Activated CD4-positive, alpha-beta T cell treated with anti-CD3 and anti-CD28 coated beads, Interleukin-2, amount 10 ng/mL, durations not matched to agents 24 days and 14 days (primary cell): Measurements from ENCODE around the gene PARD3. TPM values are rescaled to one million over a fixed set of nuclear protein-coding genes. Genes with fewer than 3 reads are reported as not detected.

ENCODE experiments used
- DNase-seq: peaks from one replicate; pipeline ENCODE4 v3.0.0; 2022
- H3K27ac Mint-ChIP-seq: one replicate; pipeline ENCODE4 v1.8.0; 2022; ENCODE audit warnings: mild to moderate bottlenecking, mixed read lengths
- H3K27me3 Mint-ChIP-seq: one replicate; pipeline ENCODE4 v1.8.0; 2022; ENCODE audit warnings: mixed read lengths
- H3K36me3 Mint-ChIP-seq: one replicate; pipeline ENCODE4 v1.8.0; 2022; ENCODE audit warnings: low read depth, mild to moderate bottlenecking, mixed read lengths
- H3K4me1 Mint-ChIP-seq: one replicate; pipeline ENCODE4 v1.8.0; 2021; ENCODE audit warnings: mixed read lengths
- H3K4me3 Mint-ChIP-seq: one replicate; pipeline ENCODE4 v1.8.0; 2022; ENCODE audit warnings: mild to moderate bottlenecking, moderate library complexity, mixed read lengths
- H3K9me3 Mint-ChIP-seq: one replicate; pipeline ENCODE4 v1.8.0; 2021; ENCODE audit warnings: mixed read lengths
- intact Hi-C: fragments of 100-400 bp; cut with micrococcal nuclease; formaldehyde crosslinking; loops from one replicate; pipeline ENCODE4 v1.15.1; 2023
- total RNA-seq: library from RNA; stranded (reverse); gene quantifications from 2 replicates; pipeline ENCODE4 v1.2.3, GENCODE V29; 2022

Gene PARD3
- total RNA-seq, 1 donor from 2014 or later: 2.9 TPM

DNA sequence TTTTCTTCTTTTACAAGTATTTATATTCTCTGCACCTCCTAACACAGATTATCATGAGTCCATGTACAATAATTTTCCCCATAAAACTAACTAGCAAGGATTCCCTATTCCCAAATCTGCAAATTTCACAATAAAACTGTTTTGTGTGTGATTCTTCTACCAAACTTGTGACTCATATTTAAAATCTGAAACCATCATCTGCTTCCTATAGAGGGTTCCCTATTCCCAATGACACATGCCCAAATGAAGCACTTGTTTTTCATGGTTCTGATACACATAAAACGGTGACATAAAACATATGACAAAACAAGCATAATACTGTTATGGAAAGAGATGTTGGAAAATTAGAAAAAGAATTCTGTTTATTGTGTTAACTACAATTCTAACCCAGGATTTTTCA is 657.6 kb downstream of the PARD3 start:
- Mint-ChIP-seq H3K4me1 (no peaks in the 10 kb centered on the region), H3K36me3 (no peaks in the 10 kb centered on the region), H3K27ac (no peak overlapping the region), H3K27me3 (no peaks in the 10 kb centered on the region), H3K9me3 (no peaks in the 10 kb centered on the region), H3K4me3 (no peak overlapping the region)
- intact Hi-C loops: no loop called here
- DNase-seq: no peak

DNA sequence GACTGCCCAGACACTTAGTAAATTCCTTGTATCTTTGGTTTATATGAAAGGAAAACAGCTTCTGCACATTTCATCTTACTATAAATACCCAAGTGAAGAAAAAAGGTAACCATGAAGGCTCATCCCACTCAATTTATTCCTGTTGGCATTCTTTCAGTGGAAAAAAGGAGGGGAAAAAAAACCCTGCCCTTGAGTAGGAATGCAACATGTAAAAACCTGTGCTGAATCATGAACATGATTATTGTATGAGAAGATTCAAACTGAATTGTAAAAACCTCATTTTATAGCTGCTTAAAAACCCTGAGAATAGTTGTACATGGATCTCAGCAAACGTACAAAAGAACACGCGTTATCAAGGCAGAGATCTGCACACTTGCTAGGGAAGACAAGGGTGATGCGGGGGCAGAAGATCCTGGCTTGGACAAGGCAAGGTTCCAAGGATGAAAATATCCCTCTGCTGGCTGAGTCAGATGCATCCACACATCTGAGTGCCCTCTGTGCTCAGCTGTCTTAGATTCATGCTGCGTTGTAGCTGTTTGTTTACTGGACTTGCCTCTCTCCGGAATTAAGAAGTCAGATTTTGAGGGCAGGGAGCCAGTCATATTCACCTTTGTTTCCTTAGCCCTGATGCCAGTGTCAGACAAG is 658.2 kb downstream of the PARD3 start:
- Mint-ChIP-seq H3K27ac (no peak overlapping the region), H3K36me3 (no peaks in the 10 kb centered on the region), H3K27me3 (no peaks in the 10 kb centered on the region), H3K4me1 (no peaks in the 10 kb centered on the region), H3K9me3 (no peaks in the 10 kb centered on the region), H3K4me3 (no peak overlapping the region)
- no peak for DNase-seq
- intact Hi-C loops: no loop called here

DNA sequence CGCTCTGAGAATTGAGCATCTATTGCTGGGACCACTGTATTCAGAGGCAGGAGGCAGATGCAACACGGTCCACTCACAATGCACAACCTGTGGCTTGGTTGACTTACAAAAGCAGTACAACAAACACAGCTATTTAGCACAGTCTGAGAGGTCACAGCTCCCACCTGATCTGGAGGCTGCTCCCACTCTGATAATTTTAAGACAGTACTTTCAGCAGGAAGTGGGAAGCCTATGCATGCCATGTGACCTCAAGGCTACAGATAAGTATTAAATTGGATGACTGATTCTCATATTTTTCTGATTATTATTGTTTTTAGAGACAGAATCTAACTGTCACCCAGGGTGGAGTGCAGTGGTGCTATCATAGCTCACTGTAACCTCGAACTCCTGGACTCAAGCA is 659.3 kb downstream of the PARD3 start:
- Mint-ChIP-seq H3K27ac (no peak overlapping the region), H3K4me1 (no peaks in the 10 kb centered on the region), H3K9me3 (no peaks in the 10 kb centered on the region), H3K4me3 (no peak overlapping the region), H3K36me3 (no peaks in the 10 kb centered on the region), H3K27me3 (no peaks in the 10 kb centered on the region)
- intact Hi-C loops: no loop called here
- no peak for DNase-seq

DNA sequence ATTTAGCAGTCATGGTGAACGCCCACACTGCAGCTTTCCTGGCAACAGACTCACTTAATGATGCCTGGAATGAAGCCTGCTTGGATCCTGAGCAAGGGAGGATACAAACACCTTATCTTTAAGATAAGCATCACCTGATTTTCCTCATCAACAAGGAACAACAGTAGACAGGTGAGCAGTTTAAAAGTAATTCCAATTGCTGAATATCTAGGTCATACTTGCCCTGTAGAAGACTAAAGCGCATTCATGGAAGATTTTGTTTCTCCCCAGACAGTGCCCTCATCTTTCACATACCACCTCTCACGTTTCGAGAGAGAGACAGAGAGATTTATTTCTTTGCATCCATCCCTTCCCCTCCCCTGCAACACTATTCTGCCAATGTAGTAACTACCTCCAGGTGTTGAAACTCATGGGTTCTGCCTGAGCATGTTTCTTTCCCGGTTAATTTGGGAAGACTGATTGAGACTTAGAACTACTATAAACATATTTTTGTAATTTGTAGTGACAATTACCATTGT is 660.7 kb downstream of the PARD3 start:
- Mint-ChIP-seq H3K9me3 (no peaks in the 10 kb centered on the region), H3K4me1 (no peaks in the 10 kb centered on the region), H3K4me3 (no peak overlapping the region), H3K27ac (no peak overlapping the region), H3K36me3 (no peaks in the 10 kb centered on the region), H3K27me3 (no peaks in the 10 kb centered on the region)
- intact Hi-C loops: no loop called here
- no peak for DNase-seq

DNA sequence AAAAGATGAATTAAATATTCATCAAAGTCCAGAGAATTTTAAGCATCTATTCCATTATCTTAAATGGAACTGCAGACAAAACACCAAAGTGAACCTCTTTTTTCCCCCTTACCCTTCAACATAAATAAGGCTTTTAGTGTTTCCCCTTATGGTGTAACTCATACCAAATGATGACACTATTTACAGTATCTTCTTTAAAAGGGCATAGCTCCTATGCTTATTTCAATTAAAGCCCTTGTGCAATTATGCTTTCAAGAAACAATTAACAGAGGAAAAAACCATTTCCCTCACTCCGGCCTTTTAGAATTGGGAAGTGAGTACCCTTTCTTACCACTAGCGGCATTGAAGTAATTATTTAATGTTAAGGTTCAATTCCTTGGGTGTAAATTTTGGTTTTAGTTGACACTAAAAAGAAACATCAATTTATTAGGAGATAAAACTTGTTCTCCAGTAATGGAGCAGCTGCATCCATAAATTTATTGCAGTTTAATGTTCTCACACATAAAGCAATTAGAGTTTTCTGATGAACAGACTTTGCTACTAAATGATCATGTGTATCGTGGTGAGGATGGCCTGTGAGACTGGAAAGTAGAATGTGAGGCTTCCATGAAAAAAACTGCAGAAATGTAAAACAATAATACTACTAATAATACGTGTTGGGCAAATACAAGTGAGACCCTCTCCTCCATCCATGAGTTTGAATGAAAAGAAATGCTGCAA is 661.3 kb downstream of the PARD3 start:
- no peaks in the 10 kb centered on the region for H3K27me3 Mint-ChIP-seq
- DNase-seq: no peak
- no peaks in the 10 kb centered on the region for H3K9me3 Mint-ChIP-seq
- no peaks in the 10 kb centered on the region for H3K36me3 Mint-ChIP-seq
- H3K4me3 Mint-ChIP-seq: no peak overlapping the region
- intact Hi-C loops: no loop called here
- no peaks in the 10 kb centered on the region for H3K4me1 Mint-ChIP-seq
- H3K27ac Mint-ChIP-seq: no peak overlapping the region

DNA sequence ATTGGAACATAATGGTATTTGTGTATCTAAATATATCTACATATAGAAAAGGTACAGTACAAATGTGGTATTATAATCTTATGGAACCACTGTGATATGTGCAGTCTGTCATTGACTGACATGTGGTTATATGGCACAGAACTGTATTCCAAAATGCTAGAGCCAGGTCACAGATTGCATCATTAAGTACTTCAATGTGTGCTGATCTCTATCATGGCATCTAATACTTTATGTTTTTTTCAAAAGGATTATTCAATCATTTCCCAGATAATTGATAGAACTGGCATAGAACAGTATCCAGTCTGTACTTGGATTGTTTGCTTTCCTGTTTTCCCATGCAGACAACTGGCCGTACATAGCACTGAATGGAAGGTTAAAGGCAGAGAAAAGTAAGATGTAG is 662.7 kb downstream of the PARD3 start:
- DNase-seq: no peak
- no peaks in the 10 kb centered on the region for H3K9me3 Mint-ChIP-seq
- intact Hi-C loops: no loop called here
- no peaks in the 10 kb centered on the region for H3K36me3 Mint-ChIP-seq
- no peak overlapping the region for H3K27ac Mint-ChIP-seq
- H3K4me1 Mint-ChIP-seq: no peaks in the 10 kb centered on the region
- H3K27me3 Mint-ChIP-seq: peaks cover 2% of the 10 kb centered on the region
- no peak overlapping the region for H3K4me3 Mint-ChIP-seq

DNA sequence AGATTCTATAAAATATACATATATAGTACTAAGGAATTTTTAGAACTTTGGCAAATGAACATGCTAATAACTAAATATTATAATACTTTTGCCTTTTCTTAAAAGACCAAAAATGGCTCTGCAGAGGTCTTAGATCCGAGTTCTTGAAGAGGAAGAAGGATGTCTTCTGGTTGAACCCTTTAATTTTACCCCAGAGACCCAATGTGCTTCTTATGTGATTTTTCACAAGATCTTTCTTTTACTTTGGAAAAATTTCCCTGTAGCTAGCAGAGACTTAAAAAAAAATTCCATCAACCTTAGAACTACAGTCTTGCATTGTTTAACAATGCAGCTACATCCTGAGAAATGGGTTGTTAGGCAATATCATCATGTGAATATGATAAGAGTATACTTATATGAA is 663.2 kb downstream of the PARD3 start:
- no peaks in the 10 kb centered on the region for H3K36me3 Mint-ChIP-seq
- intact Hi-C loops: no loop called here
- no peaks in the 10 kb centered on the region for H3K4me1 Mint-ChIP-seq
- H3K27ac Mint-ChIP-seq: no peak overlapping the region
- no peaks in the 10 kb centered on the region for H3K9me3 Mint-ChIP-seq
- no peak overlapping the region for H3K4me3 Mint-ChIP-seq
- peaks cover 2% of the 10 kb centered on the region for H3K27me3 Mint-ChIP-seq
- no peak for DNase-seq

DNA sequence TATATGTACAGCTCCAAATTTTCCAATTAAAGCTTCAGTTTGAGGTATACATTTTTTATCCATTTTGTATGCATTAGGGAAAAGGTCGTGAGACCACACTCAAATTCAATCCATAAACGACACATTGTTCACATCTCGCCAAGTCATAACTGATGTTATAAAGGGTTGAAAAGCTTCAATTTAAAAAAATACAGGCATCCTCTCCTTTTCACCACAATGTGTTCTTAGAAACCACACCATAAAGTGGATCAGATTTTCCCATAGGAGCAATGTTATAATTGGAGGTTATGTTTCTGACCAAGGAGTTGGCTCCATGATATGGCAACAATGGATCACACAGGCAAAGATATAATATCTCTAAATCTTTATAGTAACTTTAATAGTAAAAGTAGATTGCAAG is 663.6 kb downstream of the PARD3 start:
- DNase-seq: no peak
- Mint-ChIP-seq H3K4me1 (no peaks in the 10 kb centered on the region), H3K4me3 (no peak overlapping the region), H3K9me3 (no peaks in the 10 kb centered on the region), H3K27ac (no peak overlapping the region), H3K27me3 (peaks cover 4% of the 10 kb centered on the region), H3K36me3 (no peaks in the 10 kb centered on the region)
- intact Hi-C loops: no loop called here

DNA sequence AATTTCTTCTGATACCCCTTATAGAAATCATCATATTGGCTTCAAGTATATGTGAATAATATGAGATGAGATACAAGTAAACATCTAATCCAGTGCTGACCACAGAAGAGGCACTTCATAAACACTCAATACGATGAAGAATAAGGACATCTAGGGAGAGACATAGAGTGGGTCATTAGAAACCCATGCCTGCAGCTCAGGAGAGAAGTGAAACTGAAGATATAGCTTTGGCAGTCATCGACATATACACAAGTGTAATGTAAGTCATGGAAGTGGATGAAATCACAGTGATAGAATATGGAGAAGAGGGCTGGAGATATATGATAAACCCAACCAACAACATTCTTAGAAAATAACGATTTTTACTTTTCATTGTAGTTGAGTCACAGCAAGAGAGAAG is 665.0 kb downstream of the PARD3 start:
- Mint-ChIP-seq H3K36me3 (no peaks in the 10 kb centered on the region), H3K9me3 (no peaks in the 10 kb centered on the region), H3K4me1 (no peaks in the 10 kb centered on the region), H3K27me3 (peaks cover 9% of the 10 kb centered on the region), H3K27ac (no peak overlapping the region), H3K4me3 (no peak overlapping the region)
- intact Hi-C loops: no loop called here
- DNase-seq: no peak

DNA sequence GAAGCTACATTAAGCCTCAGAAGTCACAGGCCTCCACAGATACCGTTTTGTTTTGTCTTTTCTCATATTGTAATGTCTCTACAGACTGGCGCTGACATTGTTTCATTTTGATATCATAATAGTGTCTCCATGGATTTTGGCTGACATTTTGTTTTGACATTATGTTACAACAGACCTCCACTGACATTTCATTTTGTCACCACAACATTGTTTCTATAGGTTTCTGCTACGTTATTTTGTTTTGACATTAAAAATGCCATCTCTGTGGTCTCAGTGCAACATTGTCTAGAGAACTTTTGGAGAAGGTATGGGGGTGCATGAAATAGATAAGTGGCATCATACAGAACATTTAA is 666.8 kb downstream of the PARD3 start:
- H3K36me3 Mint-ChIP-seq: no peaks in the 10 kb centered on the region
- H3K4me3 Mint-ChIP-seq: no peak overlapping the region
- no peaks in the 10 kb centered on the region for H3K9me3 Mint-ChIP-seq
- H3K27me3 Mint-ChIP-seq: peaks cover 9% of the 10 kb centered on the region
- H3K27ac Mint-ChIP-seq: no peak overlapping the region
- intact Hi-C loops: no loop called here
- no peak for DNase-seq
- H3K4me1 Mint-ChIP-seq: no peaks in the 10 kb centered on the region

DNA sequence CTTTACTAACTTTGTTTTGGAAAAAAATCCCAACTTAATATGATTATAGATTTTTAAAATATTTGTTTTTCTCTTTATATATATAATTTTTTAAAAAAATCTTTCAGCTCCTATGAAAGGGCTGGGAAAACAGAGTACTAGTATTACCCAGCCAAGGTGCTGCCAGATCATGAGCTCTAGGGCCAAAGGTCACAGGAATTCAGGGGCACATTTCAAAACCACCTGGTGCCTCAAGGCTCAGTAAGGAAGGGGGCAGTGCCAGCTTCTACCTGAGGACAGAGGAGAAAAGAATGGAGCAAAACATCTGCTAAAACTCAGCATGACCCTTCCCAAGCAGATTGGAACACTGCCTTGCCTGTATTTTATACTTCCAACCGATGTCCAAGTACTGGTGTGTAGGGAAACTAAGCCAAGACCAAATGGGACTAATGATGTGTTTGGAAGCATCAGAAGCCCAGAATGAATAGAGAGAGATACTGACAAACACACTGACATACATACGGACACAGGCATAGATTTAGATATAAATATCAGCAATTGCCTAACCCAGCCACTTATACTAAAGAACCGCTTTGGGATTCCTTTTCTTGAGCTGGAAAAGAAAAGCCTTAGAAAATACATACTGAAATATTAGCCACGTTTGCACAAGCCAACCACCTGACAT is 667.3 kb downstream of the PARD3 start:
- no peaks in the 10 kb centered on the region for H3K36me3 Mint-ChIP-seq
- H3K9me3 Mint-ChIP-seq: no peaks in the 10 kb centered on the region
- no peak overlapping the region for H3K27ac Mint-ChIP-seq
- intact Hi-C loops: no loop called here
- DNase-seq: no peak
- no peaks in the 10 kb centered on the region for H3K4me1 Mint-ChIP-seq
- peaks cover 9% of the 10 kb centered on the region for H3K27me3 Mint-ChIP-seq
- H3K4me3 Mint-ChIP-seq: no peak overlapping the region

DNA sequence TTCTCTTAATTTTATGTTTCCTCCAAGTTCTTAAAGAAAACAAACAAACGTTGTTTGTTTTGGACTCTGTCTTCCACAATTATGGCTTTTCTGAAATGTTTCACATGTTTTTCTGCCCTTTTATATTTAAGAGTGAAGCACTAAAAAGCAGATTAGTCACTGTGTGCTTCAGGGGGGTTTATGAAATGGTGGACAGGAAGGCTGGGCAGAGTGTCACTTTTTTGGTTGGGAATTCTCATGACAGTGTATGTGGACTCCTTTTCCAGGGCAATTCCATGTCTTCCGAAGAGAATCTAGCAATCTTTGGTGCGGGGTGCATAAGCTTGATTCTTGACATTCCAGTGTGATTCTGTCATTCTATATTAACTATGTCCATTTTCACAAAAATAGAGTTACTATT is 669.4 kb downstream of the PARD3 start:
- no peak overlapping the region for H3K4me3 Mint-ChIP-seq
- H3K9me3 Mint-ChIP-seq: no peaks in the 10 kb centered on the region
- H3K4me1 Mint-ChIP-seq: no peaks in the 10 kb centered on the region
- intact Hi-C loops: no loop called here
- DNase-seq: no peak
- no peak overlapping the region for H3K27ac Mint-ChIP-seq
- no peaks in the 10 kb centered on the region for H3K36me3 Mint-ChIP-seq
- H3K27me3 Mint-ChIP-seq: peaks cover 9% of the 10 kb centered on the region

DNA sequence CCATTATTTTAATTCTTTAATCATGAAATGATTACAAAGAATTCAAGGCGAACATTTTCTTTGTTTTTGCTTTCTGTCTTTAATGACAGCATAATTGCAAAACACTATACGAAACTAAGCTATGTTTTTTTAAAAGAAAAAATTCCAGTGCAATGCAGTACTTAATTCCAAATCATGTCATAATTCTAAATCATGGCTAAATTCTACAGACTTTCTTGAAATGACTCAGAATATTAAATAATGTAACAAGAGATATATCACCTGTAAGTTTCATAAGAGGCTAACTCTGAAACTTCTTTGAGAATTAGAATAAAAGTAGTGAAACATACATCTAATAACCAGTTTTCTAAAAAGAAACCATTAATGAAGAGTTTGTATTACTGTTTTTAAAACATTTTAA is 671.6 kb downstream of the PARD3 start:
- H3K9me3 Mint-ChIP-seq: no peaks in the 10 kb centered on the region

DNA sequence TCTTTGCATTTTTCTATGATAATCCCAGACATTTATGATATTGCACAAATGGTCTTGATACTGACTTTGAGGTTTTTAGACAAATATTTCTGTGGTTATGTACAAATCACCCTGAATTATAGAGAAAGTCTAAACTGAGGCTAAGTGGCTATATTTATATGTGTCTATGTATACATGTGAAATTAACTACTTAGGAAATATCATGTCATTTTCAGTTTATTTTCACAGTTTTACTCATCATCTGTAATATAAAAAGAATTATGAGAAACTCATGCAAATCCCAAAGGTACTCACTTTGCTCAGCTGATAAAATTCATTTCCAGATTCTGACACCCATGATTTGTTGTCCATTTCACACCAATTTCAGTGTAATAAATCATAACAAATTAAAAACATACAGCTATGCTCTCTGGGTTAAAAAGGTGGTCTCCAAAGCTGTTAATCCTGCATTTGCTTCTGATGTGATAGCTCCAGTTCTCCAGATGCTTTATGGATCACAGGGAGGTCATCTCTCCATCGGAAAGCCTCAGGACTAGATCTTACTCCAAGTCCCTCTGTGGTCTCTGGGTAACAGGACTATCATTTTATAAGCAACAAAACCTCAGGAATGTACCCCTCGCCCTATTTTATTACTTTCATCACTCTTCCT is 673.9 kb downstream of the PARD3 start:
- no peaks in the 10 kb centered on the region for H3K4me1 Mint-ChIP-seq
- H3K4me3 Mint-ChIP-seq: no peak overlapping the region
- DNase-seq: no peak
- intact Hi-C loops: no loop called here
- no peaks in the 10 kb centered on the region for H3K36me3 Mint-ChIP-seq
- H3K27me3 Mint-ChIP-seq: peaks cover 6% of the 10 kb centered on the region
- no peaks in the 10 kb centered on the region for H3K9me3 Mint-ChIP-seq
- H3K27ac Mint-ChIP-seq: no peak overlapping the region

More for the DNA sequence above, 671.6 kb downstream of the PARD3 start:
- Mint-ChIP-seq H3K4me1 (no peaks in the 10 kb centered on the region), H3K4me3 (no peak overlapping the region), H3K27me3 (peaks cover 12% of the 10 kb centered on the region), H3K36me3 (no peaks in the 10 kb centered on the region), H3K27ac (no peak overlapping the region)
- intact Hi-C loops: no loop called here
- DNase-seq: no peak
